ENCODE results near the gene OR51B4.

Gene OR51B4

DNA sequence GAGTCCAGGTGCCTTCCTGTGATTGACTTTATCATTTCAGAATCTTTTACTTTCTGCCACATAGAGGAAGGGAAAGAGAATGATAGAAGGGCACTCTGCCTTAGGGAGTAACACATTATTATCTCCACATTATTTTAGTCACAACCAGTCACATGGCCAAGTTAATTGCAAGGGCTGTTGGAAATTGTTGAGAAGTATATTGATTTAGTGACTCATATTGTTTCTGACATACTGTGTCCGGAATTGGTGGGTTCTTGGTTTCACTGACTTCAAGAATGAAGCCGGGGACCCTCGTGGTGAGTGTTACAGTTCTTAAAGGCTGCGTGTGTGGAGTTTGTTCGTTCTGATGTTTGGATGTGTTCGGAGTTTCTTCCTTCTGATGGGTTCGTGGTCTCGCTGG lies 8.7 kb downstream of the OR51B4 start:
- DNase-seq, result no peak

DNA sequence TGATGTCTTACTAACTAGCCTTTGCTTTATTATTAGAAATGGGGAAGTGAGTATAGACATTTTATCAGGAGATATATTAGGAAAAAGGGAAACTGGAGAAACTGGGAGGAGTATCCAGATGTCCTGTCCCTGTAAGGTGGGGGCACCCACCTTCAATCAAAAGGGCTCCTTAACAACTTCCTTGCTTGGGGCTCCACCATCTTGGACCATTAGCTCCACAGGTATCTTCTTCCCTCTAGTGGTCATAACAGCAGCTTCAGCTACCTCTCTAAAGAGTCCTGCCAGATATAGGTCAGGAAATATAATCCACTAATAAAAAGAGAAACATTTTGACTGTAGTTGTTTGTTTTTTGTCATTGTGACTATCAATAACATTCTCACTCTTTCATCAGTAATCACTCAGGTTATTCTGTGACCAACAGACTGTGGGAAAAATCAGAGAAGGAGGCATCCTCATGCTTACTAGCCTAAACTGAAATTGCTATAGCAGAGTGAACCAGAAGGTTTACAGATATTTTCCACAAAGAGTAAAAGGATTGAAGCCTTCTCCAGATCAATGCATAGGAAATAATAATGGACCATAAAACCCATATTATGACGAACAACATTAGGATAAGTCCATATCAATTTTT lies 10.4 kb downstream of the OR51B4 start:
- DNase-seq, result peak; percentile 1

DNA sequence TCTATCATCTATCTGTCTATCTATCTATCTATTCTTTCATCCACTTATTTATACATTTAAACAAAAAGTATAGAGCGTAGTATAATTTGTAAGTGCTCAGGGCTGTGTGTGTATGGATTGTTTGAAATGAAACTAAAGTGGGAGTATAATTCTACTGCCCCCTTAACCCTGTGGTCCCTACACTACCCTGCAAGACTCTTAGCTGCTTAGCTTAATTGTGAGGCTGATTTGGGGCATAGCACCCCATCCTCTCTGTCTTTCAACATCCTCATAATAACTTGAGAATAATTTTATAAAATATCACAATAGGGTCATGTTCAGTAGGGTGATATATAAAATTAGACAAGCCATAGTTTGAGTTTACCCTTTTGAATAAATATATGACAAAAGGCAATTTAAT lies 11.6 kb downstream of the OR51B4 start:
- DNase-seq, result no peak

DNA sequence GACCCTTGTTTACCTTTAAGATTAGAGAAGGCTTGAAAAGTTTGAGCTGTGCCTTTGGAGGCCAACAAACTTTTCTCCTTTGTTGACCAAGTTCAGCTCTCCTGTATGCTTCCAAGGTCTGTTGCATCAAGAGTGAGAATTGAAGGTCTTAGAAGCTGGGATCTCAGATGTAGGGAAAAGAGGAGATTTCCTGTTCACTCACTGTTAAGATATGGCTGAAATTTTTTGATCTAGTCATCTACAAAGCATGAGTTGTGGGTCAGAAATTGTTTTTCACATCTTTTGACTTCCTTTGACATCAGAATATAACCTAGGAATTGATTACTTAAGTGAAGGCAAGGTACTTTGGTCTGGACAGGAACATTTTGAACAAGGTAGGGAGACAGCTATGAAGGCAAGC lies 12.1 kb downstream of the OR51B4 start:
- no peak for DNase-seq

DNA sequence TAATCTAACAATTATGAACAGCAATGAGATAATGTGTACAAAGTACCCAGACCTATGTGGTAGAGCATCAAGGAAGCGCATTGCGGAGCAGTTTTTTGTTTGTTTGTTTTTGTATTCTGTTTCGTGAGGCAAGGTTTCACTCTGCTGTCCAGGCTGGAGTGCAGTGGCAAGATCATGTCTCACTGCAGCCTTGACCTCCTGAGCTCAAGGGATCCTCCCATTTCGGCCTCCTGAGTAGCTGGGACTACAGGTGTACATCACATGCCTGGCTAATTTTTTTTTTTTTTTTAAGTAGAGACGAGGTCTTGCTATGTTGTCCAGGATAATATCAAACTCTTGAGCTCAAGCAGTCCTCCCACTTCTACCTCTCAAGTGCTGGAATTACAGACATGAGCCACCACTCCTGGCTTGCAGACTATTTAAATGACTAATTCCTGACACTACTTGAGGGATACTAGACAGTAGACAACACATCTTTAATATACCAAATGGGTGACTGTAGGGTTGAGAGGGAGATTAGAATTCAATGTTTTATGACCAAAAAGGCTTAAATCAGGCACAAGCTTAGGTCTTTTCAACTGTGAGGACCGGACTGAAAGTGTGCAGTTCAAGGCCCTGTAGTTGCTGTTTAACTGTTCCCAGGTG lies 12.7 kb downstream of the OR51B4 start:
- no peak for DNase-seq

DNA sequence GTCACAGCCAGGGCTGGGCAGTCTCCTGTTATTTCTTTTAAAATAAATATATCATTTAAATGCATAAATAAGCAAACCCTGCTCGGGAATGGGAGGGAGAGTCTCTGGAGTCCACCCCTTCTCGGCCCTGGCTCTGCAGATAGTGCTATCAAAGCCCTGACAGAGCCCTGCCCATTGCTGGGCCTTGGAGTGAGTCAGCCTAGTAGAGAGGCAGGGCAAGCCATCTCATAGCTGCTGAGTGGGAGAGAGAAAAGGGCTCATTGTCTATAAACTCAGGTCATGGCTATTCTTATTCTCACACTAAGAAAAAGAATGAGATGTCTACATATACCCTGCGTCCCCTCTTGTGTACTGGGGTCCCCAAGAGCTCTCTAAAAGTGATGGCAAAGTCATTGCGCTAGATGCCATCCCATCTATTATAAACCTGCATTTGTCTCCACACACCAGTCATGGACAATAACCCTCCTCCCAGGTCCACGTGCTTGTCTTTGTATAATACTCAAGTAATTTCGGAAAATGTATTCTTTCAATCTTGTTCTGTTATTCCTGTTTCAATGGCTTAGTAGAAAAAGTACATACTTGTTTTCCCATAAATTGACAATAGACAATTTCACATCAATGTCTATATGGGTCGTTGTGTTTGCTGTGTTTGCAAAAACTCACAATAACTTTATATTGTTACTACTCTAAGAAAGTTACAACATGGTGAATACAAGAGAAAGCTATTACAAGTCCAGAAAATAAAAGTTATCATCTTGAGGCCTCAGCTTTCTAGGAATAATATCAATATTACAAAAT lies 13.4 kb downstream of the OR51B4 start:
- DNase-seq, result no peak

DNA sequence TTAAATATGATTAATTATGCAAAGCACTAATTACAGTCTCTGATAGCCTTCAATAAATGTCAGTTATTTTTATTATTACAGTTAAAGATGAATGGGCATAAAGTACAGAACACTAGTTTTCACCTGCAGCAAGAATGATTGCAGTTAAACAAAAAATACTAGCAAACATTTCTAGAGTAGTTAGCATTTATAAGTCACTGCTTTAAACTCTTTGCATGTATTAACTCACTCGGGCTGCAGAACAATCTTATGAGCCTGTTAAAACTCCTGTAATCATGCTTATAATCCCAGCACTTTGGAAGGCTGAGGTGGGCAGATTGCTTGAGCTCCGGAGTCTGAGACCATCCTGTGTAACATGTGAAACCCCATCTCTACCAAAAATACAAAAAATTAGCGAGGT lies 14.8 kb downstream of the OR51B4 start:
- DNase-seq, result no peak

DNA sequence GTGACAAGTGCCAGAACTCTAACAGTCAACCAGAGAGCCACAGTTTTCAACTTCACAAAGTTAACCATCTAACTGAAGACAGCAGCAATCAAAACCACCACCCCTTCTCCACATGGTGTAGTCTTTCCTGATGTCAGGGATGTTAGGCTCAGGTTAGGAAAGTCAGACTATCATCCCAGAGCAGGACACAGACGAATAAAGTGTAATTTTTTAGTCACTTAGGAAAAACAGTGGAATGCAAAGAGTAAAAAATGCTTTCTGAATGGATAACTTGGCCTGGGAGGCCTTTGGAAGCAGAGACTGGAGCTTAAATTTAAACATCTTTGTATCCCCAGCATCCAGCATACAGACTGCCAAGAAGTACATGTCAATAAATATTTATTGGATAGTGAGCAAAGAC lies 15.4 kb downstream of the OR51B4 start:
- DNase-seq, result no peak

DNA sequence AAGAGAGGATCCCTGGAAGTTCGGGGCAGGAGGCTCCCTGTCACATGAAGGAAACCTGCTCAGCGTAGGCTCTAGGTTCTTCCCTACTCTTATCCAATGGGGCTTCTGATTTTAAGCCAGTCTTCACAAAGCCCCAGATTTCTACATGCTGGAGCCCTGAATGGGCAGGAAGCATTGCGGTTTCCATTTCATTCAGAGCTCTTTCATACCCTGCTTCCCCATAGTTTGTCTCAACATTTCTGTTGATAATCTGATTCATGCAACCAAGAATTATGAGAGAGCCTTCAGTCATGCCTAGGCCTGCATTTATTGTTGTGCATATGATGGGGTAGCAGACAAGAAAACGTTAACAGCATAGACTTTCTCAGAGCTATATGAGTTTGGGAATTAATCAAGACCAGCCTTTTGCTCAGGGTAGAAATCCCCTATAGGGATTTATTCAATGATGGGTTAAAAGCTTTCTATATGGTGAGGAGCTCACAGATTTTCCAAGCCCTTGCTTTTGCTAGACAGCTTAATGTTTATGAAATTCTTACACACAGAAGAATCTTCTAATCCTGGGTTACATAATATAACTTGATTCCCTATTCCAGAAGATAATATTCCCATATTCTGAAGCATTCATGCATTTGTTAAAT lies 15.9 kb downstream of the OR51B4 start:
- DNase-seq, result no peak

DNA sequence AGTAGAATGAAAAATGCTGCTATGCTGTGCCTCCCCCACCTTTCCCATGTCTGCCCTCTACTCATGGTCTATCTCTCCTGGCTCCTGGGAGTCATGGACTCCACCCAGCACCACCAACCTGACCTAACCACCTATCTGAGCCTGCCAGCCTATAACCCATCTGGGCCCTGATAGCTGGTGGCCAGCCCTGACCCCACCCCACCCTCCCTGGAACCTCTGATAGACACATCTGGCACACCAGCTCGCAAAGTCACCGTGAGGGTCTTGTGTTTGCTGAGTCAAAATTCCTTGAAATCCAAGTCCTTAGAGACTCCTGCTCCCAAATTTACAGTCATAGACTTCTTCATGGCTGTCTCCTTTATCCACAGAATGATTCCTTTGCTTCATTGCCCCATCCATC lies 17.1 kb downstream of the OR51B4 start:
- DNase-seq, result no peak

DNA sequence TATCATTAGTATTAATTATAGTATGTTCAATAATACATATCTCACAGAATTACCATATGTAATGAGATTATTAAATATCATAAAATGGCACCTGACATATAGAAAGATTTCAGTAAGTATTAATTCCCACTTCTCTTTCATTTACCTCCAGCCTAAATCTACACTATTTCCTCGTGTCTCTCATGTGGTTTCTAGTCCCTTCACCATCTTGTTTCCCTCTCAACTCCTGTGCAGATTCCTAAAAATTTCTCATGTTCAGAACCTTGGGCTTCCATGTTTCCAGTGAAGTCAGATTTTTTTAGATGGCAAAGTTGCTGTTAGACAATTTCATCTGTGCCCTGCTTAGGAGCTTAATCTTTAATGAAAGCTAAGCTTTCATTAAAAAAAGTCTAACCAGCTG lies 17.9 kb downstream of the OR51B4 start:
- no peak for DNase-seq

DNA sequence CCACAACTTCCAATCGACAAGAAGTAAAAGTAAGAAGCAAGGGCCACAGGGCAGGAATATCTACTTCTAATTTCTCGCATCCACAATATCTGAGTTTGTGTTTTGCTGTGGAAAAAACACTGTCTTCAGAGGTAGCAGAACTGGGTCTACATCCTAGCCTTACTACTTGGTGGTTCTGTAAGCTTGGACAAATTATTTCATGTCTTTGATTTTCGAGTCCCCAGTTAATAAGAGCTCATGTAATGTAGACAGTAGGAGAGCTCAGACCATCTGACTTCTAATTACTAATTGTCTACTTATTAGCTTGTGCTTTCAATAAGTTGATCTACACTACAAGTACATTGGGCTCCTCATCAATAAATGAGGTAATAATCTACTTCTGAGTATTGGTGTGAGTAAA lies 18.7 kb downstream of the OR51B4 start:
- no peak for DNase-seq

DNA sequence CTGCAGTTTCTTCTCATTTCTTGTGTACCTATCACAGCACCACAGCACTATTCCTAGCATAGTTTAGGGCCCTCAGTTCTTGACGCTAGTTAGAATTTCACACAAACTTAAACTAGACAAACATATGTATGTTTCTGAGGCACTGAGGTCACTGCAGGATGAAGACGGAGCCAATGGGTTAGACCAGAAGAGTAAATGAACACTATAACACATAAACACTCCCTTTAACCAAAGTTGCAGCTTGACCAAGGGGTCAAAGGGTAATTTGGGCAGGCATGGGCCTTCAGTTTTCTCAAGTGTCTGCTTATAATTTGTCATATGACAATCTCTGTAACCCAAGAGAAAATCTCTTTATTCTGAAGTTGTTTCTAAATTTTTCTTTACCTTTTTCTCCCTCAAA lies 19.1 kb downstream of the OR51B4 start:
- no peak for DNase-seq

DNA sequence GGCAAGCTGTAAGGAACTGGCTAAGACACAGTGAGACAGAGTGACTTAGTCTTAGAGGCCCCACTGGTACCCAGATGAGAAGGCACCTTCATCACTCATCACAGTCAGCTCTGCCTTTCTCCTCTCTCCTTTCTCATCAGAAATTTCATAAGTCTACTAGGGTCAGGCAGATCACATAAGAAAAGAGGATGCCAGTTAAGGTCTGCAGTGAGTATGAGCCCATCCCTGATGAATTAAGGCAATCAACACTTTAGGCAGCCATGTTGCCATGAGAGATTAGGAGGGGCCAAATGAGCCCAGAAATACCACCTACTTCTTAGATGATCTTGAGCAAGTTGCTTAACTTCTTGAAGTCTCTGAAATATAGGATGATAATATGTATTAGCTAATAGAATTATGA lies 20.1 kb downstream of the OR51B4 start:
- no peak for DNase-seq

DNA sequence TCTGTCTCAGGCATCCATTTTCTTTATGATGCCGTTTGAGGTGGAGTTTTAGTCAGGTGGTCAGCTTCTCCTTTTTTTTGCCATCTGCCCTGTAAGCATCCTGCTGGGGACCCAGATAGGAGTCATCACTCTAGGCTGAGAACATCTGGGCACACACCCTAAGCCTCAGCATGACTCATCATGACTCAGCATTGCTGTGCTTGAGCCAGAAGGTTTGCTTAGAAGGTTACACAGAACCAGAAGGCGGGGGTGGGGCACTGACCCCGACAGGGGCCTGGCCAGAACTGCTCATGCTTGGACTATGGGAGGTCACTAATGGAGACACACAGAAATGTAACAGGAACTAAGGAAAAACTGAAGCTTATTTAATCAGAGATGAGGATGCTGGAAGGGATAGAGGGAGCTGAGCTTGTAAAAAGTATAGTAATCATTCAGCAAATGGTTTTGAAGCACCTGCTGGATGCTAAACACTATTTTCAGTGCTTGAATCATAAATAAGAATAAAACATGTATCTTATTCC lies 21.1 kb downstream of the OR51B4 start:
- DNase-seq, result peak; percentile 21

DNA sequence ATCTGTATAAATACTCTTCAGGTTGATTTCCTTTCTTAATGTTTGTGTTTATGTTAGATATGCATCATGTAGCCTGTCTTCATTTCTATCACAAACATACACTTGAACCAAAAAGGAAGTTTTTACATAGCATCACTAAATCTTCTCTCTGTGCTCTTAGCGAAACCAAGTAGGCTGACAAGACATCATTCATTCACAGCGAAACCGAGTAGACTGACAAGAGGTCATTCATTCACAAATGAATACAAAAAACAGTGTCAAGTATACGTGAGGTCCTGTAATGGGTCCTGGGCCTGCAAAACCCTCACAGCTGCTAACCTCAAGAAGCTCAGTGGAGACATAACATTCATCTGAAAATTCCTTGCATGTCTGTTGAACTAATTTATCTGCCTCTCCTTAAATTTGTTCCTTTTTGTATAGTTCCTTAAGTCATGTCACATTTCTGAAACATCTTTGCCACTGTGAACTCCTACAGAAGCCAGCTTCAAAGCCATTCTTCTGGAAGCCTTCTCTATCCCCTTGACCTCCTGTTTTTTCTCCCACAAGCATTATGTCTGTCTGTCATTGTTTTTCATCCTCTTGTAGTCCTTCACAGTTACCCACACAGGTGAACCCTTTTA lies 22.2 kb downstream of the OR51B4 start:
- DNase-seq, result no peak

DNA sequence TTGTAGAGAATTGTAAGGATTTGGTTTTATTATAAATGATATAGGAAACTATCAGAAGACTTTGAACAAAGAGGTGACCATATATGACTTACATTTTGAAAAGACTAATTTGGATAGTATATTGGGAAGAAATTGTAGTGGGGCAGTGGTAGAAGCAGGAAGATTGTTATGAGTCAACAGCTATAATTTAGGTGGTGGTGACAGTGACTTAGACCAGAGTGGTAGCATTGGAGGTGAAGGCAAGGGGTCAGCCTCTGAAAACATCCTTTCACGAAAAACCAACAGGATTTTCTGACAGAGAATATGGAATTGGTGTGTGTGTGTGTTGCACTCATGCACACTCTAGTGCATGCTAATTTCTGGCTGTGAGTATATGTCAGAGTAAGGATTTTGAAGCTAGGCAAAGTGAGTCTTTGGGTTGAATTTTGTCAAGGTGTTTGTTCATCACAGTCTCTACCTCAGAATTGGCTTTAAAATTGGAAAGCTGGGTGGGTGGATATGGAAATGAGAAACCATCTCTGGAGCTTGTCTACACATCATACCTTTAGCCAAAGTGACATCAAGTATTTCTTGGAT lies 23.9 kb downstream of the OR51B4 start:
- DNase-seq, result no peak

DNA sequence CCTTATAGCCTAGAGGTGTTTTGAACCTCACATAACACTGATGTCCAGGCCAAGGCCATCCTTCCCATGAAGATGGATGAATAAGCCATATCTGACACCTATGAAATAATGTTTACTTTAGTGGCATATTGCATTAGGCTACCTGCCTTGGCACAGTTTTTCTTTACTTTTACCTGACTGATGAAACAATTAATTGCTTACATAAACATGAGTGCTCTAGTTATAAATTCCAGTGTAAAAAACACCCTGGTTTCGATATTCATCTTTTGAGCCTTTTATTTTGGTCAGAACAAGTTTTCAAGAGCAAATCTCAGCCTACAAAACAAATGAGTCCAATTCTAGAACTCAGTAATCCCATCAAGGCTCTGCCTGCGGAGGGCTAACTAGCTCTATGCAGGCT lies 25.0 kb downstream of the OR51B4 start:
- DNase-seq, result no peak

DNA sequence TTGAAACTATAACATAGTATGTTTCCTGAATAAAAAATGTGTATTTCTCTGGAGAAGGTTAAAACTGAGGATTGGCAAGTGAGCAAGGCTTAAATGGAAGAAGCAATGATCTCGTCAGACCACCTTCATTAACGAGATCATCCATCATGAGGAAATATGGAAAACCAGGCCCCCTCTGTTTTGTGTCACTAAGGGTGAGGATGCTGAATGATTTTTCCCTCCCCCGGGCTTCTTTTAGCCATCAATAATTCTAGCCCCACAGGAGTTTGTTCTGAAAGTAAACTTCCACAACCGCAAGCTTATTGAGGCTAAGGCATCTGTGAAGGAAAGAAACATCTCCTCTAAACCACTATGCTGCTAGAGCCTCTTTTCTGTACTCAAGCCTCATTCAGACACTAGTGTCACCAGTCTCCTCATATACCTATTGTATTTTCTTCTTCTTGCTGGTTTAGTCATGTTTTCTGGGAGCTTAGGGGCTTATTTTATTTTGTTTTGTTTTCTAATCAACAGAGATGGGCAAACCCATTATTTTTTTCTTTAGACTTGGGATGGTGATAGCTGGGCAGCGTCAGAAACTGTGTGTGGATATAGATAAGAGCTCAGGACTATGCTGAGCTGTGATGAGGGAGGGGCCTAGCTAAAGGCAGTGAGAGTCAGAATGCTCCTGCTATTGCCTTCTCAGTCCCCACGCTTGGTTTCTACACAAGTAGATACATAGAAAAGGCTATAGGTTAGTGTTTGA lies 26.2 kb downstream of the OR51B4 start:
- DNase-seq, result no peak

DNA sequence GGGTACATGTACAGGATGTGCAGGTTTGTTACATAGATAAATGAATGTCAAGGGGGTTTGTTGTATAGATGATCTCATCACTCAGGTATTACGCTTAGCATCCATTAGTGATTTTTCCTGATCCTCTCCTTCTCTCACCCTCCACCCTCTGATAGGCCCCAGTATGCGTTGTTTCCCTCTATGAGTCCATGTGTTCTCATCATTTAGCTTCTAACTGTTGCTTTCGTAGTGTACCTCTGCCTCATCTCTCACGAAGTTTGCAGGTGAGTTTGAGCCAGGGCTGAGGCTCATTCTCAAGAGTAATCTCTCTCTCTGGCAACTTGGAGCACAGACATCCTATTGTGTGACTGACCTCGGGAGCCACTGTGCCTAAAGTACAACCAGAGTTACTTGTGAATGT lies 27.4 kb downstream of the OR51B4 start:
- no peak for DNase-seq

DNA sequence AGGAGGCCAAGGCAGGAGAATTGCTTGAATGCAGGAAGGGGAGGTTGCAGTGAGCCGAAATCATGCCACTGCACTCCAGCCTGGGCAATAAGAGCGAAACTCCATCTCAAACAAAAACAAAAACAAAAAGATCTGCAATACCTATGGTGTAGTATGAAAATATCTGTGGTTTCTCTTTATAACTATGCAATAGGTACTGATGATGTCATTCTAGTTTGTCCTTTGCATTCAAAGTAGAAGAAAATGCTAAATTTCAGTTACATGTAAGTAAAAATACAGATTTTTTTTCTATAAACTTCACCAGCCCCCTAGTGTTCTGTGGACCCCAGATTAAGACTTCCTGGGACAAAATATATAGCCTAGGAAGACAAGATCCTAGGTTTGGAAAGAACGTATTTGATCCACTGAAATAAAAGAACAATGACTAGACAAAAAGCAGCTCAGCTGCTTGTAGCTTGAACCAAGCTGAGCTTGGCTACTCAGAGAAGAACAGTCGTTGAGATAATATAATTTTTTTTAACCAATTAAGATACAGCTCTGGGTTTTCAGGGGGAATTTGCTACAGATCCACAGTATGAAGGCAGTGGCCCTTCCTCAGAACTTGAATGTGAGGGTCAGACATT lies 29.2 kb downstream of the OR51B4 start:
- DNase-seq, result no peak

DNA sequence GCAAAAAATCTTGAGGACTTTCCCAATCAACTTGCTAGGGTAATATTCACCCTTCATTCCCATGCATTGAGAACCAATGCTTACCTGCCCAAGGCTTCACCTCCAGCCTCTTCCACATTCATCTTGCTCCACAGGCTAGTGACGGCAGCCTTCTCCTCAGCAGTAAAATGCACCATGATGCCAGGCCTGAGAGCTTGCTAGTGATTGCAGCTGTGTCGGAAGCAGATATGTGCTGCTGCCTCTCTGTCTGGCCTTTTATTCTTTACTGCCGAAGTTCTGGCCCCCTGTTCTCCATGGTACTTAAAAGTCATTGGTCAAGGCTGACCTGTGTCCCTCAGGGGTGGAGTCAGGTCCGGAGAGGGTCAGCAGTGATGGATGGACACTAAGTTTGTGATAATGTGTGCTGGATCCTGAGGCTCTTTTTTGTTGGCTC lies 32.0 kb downstream of the OR51B4 start, which contains the start of gene HBE1:
Gene HBE1 (minus strand): TSS at position 231 of the 433 bp plus-strand sequence. CDS start 55 bp downstream, at position 176.
- DNase-seq, result no peak

All from NCI-H345 (cell line).